ENCODE results near the gene USP53. TPM values are rescaled to one million over a fixed set of nuclear protein-coding genes. Genes with fewer than 3 reads are reported as not detected.

USP53 gene
- total and polyA plus RNA-seq, 10 of the 15 experiments (the other 5 are each of a cell fraction or from before 2014, with no cell fraction given): 0.23 to 4.0 (median 2.7) TPM

- ATAC-seq (no peak), FAIRE-seq (no peak), DNase-seq (ENCODE audit: low read depth, low spot score) (no peak)
- ChIA-PET CTCF (interaction anchor here (1.1 to 3.2 kb wide), 3 partner anchors 16 to 314 kb away, joined by 4 to 9 read pairs (median 4); partner anchors contain the start of gene PDE5A), POLR2A (no interaction called here), SMC1A (ENCODE audit: uncharacterized antibody, unreplicated experiment) (interaction anchor here (1.2 kb wide), 1 partner anchor 178 kb away, joined by 4 read pairs; no protein-coding TSS in a partner anchor), RAD21 (ENCODE audit: unreplicated experiment) (no interaction called here)
- Histone ChIP-seq H3K9me3 (replicated peaks; ENCODE audit: control insufficient read depth, insufficient read depth, low read length) (no peaks in the 10 kb centered on the region), H3K4me3 (no peak overlapping the region), H3K9ac (ENCODE audit: control insufficient read depth, insufficient read depth, low read length) (no peak overlapping the region), H3K4me2 (ENCODE audit: control insufficient read depth, insufficient read depth) (no peak overlapping the region), H3K27me3 (replicated peaks in 1 of 2; ENCODE audit: control insufficient read depth in 2 of 2, insufficient read depth in 2 of 2, low read length in 1 of 2) (no peaks in the 10 kb centered on the region; a peak in 1 of 4 replicates), H3K79me2 (ENCODE audit: control insufficient read depth, insufficient read depth, low read length) (no peaks in the 10 kb centered on the region), H4K20me1 (ENCODE audit: control insufficient read depth, insufficient read depth) (no peaks in the 10 kb centered on the region), H3K4me1 (ENCODE audit: control insufficient read depth, insufficient read depth, low read length) (no peaks in the 10 kb centered on the region), H2AFZ (ENCODE audit: control insufficient read depth, low read depth, low read length) (no peak overlapping the region), H3K27ac (ENCODE audit: control insufficient read depth, insufficient read depth) (no peak overlapping the region), H3K36me3 (ENCODE audit: control insufficient read depth in 2 of 2, insufficient read depth in 2 of 2, low read length in 1 of 2) (no peaks in the 10 kb centered on the region)
- intact Hi-C loops (cut with micrococcal nuclease; ENCODE audit: unreplicated experiment): loop anchor here (2.0 kb wide), 1 partner anchor 314 kb away; the partner anchor contains the start of gene PDE5A
- BruUV-seq (replicated peaks): no TSS peak
- in situ Hi-C loops (cut with MboI): loop anchor here (10.0 kb wide), 1 partner anchor 310 kb away; the partner anchor contains the start of gene PDE5A
- 19% methylated on average over 2 of the region's 2 CpGs for WGBS (ENCODE audit: insufficient coverage, insufficient replicate concordance, low lambda C conversion rate, missing lambda C conversion rate)
- no peak for TF ChIP-seq SKIL (IDR thresholded peaks at IDR 0.05; ENCODE audit: low read depth, poor library complexity, severe bottlenecking)
Observed at GRCh38 chr4:119315036-119315435, 102.5 kb downstream of the USP53 start.

- ChIA-PET POLR2A (no interaction called here), SMC1A (ENCODE audit: uncharacterized antibody, unreplicated experiment) (interaction anchor here (0.6 kb wide), 1 partner anchor 46 kb away, joined by 3 read pairs; no protein-coding TSS in a partner anchor), RAD21 (ENCODE audit: unreplicated experiment) (no interaction called here), CTCF (interaction anchor here (1.2 kb wide), 1 partner anchor 310 kb away, joined by 5 read pairs; the partner anchor contains the start of gene PDE5A)
- no TSS peak for BruUV-seq (replicated peaks)
- no peak overlapping the region for H3K9ac ChIP-seq (ENCODE audit: control insufficient read depth, insufficient read depth, low read length)
- no peak for TF ChIP-seq MTA3 (IDR thresholded peaks at IDR 0.05; ENCODE audit: borderline replicate concordance, low read length)
- no peak for TF ChIP-seq SKIL (IDR thresholded peaks at IDR 0.05; ENCODE audit: low read depth, poor library complexity, severe bottlenecking)
- no peak for TF ChIP-seq PRDM15 (CRISPR knock-in tag; IDR thresholded peaks at IDR 0.05)
- no peak for TF ChIP-seq RAD51 (IDR thresholded peaks at IDR 0.05)
- no peak for TF ChIP-seq BCL11A (IDR thresholded peaks at IDR 0.05; ENCODE audit: low read depth, low read length)
- no peak for TF ChIP-seq PBX3 (IDR thresholded peaks at IDR 0.05; ENCODE audit: insufficient replicate concordance, low read depth, low read length)
- H3K27ac ChIP-seq (ENCODE audit: control insufficient read depth, insufficient read depth): no peak overlapping the region
- DNase-seq (ENCODE audit: low read depth, low spot score) (no peak), ATAC-seq (no peak), FAIRE-seq (no peak)
- H4K20me1 ChIP-seq (ENCODE audit: control insufficient read depth, insufficient read depth): no peaks in the 10 kb centered on the region
- no peaks in the 10 kb centered on the region for H3K4me1 ChIP-seq (ENCODE audit: control insufficient read depth, insufficient read depth, low read length)
- H3K79me2 ChIP-seq (ENCODE audit: control insufficient read depth, insufficient read depth, low read length): no peaks in the 10 kb centered on the region
- no peak overlapping the region for H3K4me2 ChIP-seq (ENCODE audit: control insufficient read depth, insufficient read depth)
- H3K4me3 ChIP-seq: no peak overlapping the region
- H3K27me3 ChIP-seq (replicated peaks in 1 of 2; ENCODE audit: control insufficient read depth in 2 of 2, insufficient read depth in 2 of 2, low read length in 1 of 2): no peaks in the 10 kb centered on the region; a peak in 1 of 4 replicates
- intact Hi-C loops (cut with micrococcal nuclease; ENCODE audit: unreplicated experiment) (no loop called here), in situ Hi-C loops (cut with MboI) (loop anchor here (10.0 kb wide), 1 partner anchor 307 kb away; the partner anchor contains the start of gene PDE5A)
- no peaks in the 10 kb centered on the region for H3K9me3 ChIP-seq (replicated peaks; ENCODE audit: control insufficient read depth, insufficient read depth, low read length)
- H2AFZ ChIP-seq (ENCODE audit: control insufficient read depth, low read depth, low read length): no peak overlapping the region
- WGBS (ENCODE audit: insufficient coverage, insufficient replicate concordance, low lambda C conversion rate, missing lambda C conversion rate): 48% methylated on average over 2 of the region's 2 CpGs
- H3K36me3 ChIP-seq (ENCODE audit: control insufficient read depth in 2 of 2, insufficient read depth in 2 of 2, low read length in 1 of 2): no peaks in the 10 kb centered on the region
Observed at GRCh38 chr4:119317990-119318389, 105.5 kb downstream of the USP53 start.

All from GM12878 (cell line).